ENCODE data around the gene CFAP251. TPM values are rescaled to one million over a fixed set of nuclear protein-coding genes. Genes with fewer than 3 reads are reported as not detected.
A peak's percentile ranks its signal among the peaks of the same experiment; 100 is the strongest.

CFAP251 gene
- total and polyA plus RNA-seq, 2 of the 13 experiments (the other 11 are each of a cell fraction or from before 2014, with no cell fraction given) = 0.30 to 0.42 TPM

DNA sequence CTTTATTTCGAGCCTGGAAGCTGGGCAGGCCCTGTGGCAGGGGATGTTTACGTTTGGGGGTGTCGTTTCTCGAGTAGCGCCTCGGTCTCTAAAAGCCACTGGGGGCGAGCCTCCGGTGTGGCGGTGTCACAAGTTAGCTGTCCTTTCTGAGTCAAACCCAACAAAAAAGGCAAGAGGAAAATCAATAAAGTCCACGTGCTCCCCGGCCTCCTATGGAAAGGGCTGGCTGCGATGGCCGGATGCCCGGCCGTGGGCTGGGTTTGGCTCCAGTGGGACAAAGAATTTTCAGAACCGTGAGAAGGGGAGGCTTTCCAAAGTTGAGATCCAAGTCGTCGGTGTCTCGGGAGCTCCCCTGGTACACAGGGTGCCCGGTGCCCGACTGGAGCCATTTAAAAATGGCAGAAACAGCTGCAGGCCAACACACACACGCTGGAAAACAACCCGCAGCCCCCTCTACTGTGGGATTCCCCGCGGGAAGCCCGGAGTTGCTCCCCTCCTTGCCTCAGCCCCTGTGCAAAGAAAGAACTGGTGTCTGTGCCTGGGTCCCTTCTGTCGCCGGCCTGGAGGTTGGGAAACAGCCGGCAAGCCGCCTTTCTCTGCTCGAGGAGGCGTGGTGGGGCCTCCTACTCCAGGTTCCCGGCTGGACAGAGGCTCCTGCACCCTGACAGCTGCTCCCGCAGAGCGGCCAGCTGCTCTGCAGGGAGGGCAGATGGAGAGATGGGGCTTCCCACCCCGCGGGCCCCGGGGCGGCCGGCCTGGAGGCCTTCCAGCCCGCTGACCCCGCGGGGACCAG lies 105.1 kb downstream of the CFAP251 start (continued):
- TF ChIP-seq, protein P1, sequence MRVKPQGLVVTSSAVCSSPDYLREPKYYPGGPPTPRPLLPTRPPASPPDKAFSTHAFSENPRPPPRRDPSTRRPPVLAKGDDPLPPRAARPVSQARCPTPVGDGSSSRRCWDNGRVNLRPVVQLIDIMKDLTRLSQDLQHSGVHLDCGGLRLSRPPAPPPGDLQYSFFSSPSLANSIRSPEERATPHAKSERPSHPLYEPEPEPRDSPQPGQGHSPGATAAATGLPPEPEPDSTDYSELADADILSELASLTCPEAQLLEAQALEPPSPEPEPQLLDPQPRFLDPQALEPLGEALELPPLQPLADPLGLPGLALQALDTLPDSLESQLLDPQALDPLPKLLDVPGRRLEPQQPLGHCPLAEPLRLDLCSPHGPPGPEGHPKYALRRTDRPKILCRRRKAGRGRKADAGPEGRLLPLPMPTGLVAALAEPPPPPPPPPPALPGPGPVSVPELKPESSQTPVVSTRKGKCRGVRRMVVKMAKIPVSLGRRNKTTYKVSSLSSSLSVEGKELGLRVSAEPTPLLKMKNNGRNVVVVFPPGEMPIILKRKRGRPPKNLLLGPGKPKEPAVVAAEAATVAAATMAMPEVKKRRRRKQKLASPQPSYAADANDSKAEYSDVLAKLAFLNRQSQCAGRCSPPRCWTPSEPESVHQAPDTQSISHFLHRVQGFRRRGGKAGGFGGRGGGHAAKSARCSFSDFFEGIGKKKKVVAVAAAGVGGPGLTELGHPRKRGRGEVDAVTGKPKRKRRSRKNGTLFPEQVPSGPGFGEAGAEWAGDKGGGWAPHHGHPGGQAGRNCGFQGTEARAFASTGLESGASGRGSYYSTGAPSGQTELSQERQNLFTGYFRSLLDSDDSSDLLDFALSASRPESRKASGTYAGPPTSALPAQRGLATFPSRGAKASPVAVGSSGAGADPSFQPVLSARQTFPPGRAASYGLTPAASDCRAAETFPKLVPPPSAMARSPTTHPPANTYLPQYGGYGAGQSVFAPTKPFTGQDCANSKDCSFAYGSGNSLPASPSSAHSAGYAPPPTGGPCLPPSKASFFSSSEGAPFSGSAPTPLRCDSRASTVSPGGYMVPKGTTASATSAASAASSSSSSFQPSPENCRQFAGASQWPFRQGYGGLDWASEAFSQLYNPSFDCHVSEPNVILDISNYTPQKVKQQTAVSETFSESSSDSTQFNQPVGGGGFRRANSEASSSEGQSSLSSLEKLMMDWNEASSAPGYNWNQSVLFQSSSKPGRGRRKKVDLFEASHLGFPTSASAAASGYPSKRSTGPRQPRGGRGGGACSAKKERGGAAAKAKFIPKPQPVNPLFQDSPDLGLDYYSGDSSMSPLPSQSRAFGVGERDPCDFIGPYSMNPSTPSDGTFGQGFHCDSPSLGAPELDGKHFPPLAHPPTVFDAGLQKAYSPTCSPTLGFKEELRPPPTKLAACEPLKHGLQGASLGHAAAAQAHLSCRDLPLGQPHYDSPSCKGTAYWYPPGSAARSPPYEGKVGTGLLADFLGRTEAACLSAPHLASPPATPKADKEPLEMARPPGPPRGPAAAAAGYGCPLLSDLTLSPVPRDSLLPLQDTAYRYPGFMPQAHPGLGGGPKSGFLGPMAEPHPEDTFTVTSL (CRISPR knock-in tag; IDR thresholded peaks at IDR 0.05; ENCODE audit: borderline replicate concordance) = 0 out of 2 replicates have a peak, but pooled peaks have one; percentile 15
- TF ChIP-seq NFE2 (CRISPR knock-in tag; IDR thresholded peaks at IDR 0.05) (no peak), KDM4B (CRISPR knock-in tag; IDR thresholded peaks at IDR 0.05) (no peak), FIP1L1 (IDR thresholded peaks at IDR 0.05; ENCODE audit: borderline replicate concordance, insufficient read depth, low read depth, low read length) (no peak), EZH2 (conservative IDR thresholded peaks at IDR 0.05; ENCODE audit: low read depth, low read length) (no peak), POGZ (CRISPR knock-in tag; IDR thresholded peaks at IDR 0.05) (no peak), MXD4 (CRISPR knock-in tag; IDR thresholded peaks at IDR 0.05) (peak; percentile 72), FOXK2 (IDR thresholded peaks at IDR 0.05) (peak; percentile 49; the same call in 1 of the 2 replicates), MED13 (CRISPR knock-in tag; IDR thresholded peaks at IDR 0.05) (no peak), ZNF224 (CRISPR knock-in tag; IDR thresholded peaks at IDR 0.05) (no peak), ZNF747 (CRISPR knock-in tag; IDR thresholded peaks at IDR 0.05; ENCODE audit: borderline replicate concordance) (0 out of 2 replicates have a peak, but pooled peaks have one; percentile 31), ZNF761 (CRISPR knock-in tag; conservative IDR thresholded peaks at IDR 0.05) (no peak), ZNF605 (CRISPR knock-in tag; IDR thresholded peaks at IDR 0.05) (peak; percentile 76), ZNF720 (CRISPR knock-in tag; IDR thresholded peaks at IDR 0.05) (no peak), ZNF124 (CRISPR knock-in tag; IDR thresholded peaks at IDR 0.05) (no peak), NONO (IDR thresholded peaks at IDR 0.05) (no peak), NONO (CRISPR knock-in tag; conservative IDR thresholded peaks at IDR 0.05) (peak; percentile 45; the same call in 1 of the 2 replicates), ZNF589 (CRISPR knock-in tag; conservative IDR thresholded peaks at IDR 0.05) (0 out of 2 replicates have a peak, but pooled peaks have one; percentile 25), KAT2B (IDR thresholded peaks at IDR 0.05; ENCODE audit: borderline replicate concordance, low read depth, low read length) (peak; percentile 48; the same call in 1 of the 2 replicates)
- TF ChIP-seq, protein P2, sequence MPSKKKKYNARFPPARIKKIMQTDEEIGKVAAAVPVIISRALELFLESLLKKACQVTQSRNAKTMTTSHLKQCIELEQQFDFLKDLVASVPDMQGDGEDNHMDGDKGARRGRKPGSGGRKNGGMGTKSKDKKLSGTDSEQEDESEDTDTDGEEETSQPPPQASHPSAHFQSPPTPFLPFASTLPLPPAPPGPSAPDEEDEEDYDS (CRISPR knock-in tag; IDR thresholded peaks at IDR 0.05) = peak; percentile 76
- TF ChIP-seq, protein P3, sequence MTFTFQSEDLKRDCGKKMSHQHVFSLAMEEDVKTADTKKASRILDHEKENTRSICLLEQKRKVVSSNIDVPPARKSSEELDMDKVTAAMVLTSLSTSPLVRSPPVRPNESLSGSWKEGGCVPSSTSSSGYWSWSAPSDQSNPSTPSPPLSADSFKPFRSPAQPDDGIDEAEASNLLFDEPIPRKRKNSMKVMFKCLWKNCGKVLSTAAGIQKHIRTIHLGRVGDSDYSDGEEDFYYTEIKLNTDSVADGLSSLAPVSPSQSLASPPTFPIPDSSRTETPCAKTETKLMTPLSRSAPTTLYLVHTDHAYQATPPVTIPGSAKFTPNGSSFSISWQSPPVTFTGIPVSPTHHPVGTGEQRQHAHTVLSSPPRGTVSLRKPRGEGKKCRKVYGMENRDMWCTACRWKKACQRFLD (CRISPR knock-in tag; IDR thresholded peaks at IDR 0.05; ENCODE audit: borderline replicate concordance) = no peak
- TF ChIP-seq, protein P4, sequence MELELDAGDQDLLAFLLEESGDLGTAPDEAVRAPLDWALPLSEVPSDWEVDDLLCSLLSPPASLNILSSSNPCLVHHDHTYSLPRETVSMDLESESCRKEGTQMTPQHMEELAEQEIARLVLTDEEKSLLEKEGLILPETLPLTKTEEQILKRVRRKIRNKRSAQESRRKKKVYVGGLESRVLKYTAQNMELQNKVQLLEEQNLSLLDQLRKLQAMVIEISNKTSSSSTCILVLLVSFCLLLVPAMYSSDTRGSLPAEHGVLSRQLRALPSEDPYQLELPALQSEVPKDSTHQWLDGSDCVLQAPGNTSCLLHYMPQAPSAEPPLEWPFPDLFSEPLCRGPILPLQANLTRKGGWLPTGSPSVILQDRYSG (CRISPR knock-in tag; IDR thresholded peaks at IDR 0.05) = 0 out of 2 replicates have a peak, but pooled peaks have one; percentile 16
